Kasumi-1 (cell line): Measurements from ENCODE around the gene HACE1.
A peak's percentile ranks its signal among the peaks of the same experiment; 100 is the strongest.

ENCODE experiments used
- DNase-seq, 2 experiments: peaks; one replicate each; lab custom pipeline; 2025; lab: John Stamatoyannopoulos, UW

The HACE1 gene

DNA sequence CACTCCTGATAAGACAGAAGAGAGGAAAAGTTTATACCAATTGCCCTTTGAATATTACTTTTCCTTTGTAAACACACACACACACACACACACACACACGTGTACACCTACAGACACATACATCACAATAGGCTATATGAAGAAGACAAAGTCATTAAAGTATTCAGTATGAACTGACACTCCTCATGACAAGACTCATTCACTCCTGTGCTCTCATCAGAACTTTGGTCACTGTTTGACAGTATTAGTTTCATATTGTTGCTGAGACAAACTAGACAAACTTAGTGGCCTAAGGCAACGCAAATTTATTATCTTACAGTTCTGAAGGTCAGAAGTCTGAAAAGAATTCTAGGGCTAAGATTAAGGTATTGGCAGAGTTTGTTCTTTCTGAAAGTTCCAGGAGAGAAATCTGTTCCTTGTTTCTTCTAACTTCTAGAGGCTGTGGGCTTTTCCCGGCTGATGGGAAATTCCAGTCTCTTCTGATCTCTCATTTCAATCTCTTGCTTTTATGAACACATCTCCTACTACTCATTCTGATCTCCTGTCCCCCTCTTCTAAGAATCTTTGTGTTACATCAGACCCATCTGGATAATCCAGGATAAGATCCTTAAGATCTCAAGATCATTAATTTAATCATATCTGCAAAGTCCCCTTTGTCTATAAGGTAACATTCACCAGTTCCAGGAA is 171.3 kb downstream of the HACE1 start:
- DNase-seq, result no peak

DNA sequence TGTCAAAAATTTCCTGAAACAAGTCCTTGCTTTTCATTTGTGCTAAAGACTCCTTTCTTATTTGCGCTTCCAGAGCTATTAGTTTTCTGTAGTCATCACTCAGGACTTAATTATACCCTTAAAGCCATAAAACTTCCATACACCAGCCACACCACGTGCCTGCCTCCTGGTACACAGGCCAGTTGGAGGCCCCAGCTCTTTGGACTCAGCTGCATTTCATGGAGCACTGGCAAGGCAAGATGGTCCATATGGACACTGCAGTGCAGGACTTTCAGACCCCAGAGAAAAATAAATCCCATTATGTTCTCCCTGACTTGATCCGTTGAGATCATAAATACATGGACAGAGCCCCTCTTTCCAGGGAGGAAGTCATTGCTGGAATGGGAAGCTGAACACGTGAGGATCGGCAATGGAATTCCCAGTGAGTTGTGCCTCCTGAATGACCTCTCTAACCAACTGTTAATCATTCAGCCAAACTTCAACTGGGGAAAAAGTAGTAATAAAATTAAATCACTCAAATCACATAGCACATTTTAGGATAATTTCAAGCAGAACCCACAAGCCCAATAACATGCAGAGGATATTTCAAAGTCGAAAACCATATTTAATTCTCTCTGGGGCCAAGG is 173.1 kb downstream of the HACE1 start:
- no peak for DNase-seq

DNA sequence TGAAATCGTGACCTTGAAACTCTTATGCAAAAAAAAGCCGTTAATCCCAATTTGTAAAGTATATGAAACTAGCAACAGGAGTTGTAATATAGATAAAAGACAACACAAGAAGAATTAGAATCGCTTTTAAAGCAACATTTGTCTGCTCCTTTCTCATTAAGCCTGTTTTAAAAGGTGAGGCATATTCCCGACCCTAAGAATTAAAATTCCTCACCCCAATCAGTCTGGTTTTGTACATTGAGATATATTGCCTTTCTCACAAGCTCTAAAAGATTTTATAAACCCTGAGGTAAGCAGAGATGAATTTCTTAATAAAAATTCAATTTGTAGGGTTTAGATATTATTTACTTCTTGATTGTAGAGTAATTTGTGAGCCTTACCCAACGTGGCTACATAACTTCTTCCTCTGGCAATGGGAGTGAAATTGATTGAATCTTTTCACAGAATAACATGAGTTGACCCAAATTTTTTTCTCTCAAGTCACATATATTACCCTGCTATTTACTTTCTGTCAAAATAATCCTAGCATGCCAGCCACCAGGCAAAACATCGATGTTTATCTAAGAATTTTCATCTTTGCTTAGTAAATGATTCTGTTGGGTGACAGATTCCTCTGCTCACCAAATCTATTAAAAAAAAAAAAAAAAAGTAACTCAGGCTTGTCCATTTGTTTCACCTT is 173.7 kb downstream of the HACE1 start:
- no peak for DNase-seq

DNA sequence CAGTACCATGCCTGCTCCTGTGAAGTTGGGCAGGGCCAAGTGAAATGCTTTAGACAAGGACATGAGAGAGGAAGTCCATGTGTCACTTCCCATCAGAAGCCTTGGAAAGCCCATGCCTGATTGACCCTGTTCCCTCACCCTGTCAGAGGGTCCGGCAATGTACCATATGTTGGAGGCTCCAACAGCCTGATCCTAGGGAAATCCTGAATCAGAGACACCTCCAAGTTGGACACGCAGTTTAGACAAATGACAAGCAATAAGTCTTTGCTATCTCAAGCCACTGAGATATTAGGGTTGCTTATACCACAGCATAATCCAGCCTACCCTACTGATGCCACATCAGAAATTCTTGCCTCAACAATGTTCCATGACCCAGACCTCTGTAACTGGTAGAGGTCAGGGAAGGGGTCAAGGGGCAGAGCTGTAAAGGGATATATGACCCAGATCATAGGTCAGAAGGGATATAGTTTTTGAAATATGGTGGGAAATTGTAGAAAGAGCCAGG is 174.8 kb downstream of the HACE1 start:
- no peak for DNase-seq

DNA sequence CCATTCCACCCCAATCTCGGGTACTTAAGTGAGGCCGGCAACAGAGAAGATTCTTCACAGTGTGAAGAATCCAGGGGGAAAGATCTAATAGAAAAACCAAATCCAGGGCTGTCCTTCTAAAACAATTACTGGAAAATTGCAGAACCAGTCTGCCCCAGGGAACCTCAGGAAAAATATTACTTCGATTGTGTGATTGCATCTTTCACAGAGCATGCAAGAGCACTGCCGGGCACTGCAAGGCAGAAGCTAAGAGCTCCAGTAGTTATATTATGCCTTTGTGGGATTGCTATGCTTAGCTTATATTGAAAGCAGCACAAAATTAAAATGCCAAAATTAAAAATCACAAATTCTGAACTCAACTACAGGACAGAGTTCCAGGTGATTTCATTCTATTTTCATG is 175.9 kb downstream of the HACE1 start:
- DNase-seq, result no peak

DNA sequence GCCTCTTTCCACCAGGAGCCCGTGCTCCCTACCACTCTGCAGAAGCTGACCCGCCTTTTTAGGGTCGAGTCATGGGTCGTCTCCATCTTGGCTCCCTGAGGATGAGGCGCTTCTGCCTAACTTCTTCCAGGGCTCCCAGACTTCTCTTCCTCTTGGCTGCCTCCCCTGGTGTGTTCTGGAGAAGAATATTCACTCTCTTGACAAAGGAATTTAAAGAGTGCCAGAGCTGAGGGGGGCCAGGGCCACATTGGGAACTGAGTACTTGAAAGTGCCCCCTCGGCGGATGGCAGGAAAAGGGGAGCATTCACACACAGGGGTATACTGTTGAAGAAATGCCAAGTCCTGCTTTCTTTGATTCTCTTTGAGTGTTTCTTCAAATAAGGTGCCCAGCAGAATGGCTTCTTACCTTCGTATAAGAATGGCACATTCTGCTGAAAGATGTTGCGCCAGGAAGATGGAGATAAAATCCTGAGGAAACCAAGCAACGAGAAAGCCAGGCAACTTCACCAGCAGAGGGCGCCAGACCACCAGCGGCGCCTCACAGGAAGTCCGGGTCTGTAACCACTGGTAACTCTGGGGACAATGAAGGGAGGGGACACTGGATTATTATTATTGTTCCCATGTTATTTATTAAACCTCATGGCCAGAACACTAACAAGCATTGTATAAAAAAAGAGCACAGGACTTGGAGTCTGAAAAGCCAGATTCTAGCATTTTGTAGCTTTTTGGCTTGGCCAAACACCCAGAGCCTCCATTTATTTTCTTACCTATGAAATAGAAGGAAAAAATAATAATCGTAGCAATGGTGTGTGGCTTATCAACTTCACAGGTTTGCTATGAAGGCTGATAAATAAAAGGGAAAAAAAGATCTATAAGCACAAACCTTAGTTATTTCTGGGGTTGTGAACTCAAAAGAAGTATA is 176.7 kb downstream of the HACE1 start:
- DNase-seq, result peak; percentile 66 to 75

DNA sequence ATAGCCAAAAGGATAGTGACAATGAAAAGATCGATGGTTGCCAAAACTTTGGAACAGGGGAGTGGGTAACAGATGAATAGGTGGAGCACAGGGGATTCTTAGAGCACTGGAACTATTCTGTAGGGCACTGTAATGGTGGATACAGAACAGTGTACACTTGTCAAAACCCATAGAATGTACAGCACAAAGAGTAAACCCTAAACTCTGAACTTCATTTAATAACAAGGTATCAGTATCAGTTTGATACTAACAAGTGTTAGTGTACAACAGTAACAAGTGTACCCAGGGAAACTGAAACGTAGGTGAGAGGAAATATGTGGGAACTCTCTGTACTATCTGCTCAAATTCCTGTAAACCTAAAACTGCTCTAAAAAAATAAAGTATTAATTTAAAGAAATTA is 179.2 kb downstream of the HACE1 start:
- no peak for DNase-seq

DNA sequence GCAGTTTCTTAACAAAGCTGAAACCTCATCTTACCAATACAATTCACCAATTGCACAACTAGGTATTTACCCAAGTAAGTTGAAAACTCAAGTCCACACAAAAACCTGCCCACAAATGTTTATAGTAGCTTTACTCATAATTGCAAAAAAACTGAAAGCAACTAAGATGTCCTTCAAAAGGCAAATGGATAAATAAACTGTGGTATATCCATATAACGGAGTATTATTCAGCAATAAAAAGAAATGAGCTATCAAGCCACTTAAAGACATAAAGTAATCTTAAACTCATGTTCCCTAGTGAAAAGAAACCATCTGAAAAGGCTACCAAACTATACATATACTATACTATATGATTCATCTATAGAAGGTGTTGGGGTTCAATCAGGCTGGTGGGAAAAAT is 179.7 kb downstream of the HACE1 start:
- no peak for DNase-seq
